GM12872 (cell line): ENCODE data around the gene ASAP3.

Experiments used
- TF ChIP-seq, protein P1 (sequence below): IDR thresholded peaks from 3 replicates; pipeline ENCODE4 v1.5.1; 2011; ENCODE audit warnings: low read depth, mild to moderate bottlenecking, low read length, moderate library complexity; ENCODE audit not compliant: insufficient read depth

Gene ASAP3

DNA sequence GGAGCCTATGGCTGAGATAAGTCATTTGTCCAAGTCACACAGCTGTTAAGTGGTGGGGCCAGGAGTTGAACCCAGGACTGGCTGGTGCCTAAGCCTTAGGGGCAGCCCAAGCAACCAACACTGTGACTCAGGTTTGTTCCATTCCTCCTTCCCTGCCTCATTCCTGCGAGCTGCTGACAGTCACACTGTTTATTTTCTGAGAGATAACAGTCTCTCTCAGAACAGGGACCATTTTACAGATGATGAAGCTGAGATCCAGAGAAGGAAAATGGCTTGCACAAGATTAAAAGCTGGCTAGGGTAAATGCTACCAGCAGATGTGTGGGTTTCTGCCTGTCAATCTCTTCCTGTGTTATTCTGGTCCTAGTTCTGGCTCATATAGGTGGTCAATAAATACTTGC is 35.1 kb downstream of the ASAP3 start:
- TF ChIP-seq, protein P1, sequence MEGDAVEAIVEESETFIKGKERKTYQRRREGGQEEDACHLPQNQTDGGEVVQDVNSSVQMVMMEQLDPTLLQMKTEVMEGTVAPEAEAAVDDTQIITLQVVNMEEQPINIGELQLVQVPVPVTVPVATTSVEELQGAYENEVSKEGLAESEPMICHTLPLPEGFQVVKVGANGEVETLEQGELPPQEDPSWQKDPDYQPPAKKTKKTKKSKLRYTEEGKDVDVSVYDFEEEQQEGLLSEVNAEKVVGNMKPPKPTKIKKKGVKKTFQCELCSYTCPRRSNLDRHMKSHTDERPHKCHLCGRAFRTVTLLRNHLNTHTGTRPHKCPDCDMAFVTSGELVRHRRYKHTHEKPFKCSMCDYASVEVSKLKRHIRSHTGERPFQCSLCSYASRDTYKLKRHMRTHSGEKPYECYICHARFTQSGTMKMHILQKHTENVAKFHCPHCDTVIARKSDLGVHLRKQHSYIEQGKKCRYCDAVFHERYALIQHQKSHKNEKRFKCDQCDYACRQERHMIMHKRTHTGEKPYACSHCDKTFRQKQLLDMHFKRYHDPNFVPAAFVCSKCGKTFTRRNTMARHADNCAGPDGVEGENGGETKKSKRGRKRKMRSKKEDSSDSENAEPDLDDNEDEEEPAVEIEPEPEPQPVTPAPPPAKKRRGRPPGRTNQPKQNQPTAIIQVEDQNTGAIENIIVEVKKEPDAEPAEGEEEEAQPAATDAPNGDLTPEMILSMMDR, result no peak

- TF ChIP-seq, protein P1, result no peak
These were observed 37.2 kb downstream of the ASAP3 start for GRCh38 chr1:23446661-23447310.

GRCh38 chr1:23444596-23445390 is 39.2 kb downstream of the ASAP3 start:
- TF ChIP-seq, protein P1, result no peak

DNA sequence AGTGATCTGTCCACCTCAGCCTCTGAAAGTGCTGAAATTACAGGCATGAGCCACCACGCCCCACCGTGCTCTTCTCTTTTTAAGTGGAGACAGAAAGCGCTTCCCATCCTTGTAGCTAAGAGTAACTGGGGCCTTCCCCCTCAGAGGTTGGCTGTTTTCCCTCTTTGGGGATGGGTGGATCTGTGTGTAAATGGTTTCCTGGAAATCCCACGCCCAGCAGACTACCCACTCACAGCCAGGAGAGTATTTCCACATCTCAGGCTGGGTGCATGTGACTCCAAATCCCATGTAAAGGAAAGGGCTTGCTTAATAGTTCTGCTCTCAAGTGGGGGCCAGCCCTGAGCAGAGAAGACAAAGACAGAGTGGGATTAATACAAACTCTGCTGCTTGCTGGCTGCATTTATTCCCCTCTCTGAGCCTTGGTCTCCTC is 39.9 kb downstream of the ASAP3 start:
- TF ChIP-seq, protein P1, result no peak

- TF ChIP-seq, protein P1, result no peak
These were observed 41.2 kb downstream of the ASAP3 start for GRCh38 chr1:23442751-23443150.

- TF ChIP-seq, protein P1, result no peak
These were observed 42.4 kb downstream of the ASAP3 start for GRCh38 chr1:23441446-23442148.

DNA sequence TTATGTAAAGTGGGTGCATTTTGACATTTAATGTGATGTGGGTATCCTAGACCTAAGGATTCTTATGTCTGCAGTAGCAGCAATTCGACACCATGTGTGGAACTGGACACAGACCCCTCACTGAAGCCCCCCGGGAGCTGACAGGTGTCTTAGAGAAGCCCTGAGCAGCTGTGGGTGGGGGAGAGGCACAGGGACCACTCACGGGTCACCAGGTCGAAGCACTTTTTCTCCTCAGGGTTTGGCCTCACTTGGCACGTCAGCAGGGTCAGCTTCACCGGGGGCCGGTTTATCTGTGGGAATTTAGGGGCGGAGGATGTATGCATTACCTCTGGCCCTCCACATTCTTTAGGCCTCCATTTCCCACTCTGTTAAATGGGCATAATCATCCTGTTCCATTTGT is 45.4 kb downstream of the ASAP3 start:
- TF ChIP-seq, protein P1, result no peak
